Measurements from ENCODE around the gene SLC9C2. TPM values are rescaled to one million over a fixed set of nuclear protein-coding genes. Genes with fewer than 3 reads are reported as not detected.
"Not testable (repeated sequence)": the region's sequence is repeated elsewhere in the genome, so short reads cannot be mapped to it uniquely, and the experiment has no call there.

SLC9C2 gene
- total RNA-seq, 1 experiment from 2014 or later = not detected

GRCh38 chr1:173495609-173496267 is 107.1 kb downstream of the SLC9C2 start:
- H3K9me3 ChIP-seq (ENCODE audit: low read length) = peaks cover 10% of the 10 kb centered on the region
- H3K4me2 ChIP-seq (ENCODE audit: low read depth, low read length, poor library complexity, severe bottlenecking) = no peak overlapping the region
- DNase-seq = no peak
- H3K79me2 ChIP-seq (ENCODE audit: low read length) = no peaks in the 10 kb centered on the region
- H4K20me1 ChIP-seq (ENCODE audit: insufficient read depth, low read depth, low read length) = no peaks in the 10 kb centered on the region
- H3K9me2 ChIP-seq (replicated peaks; ENCODE audit: insufficient read depth, low read length) = no peaks in the 10 kb centered on the region
- no peak overlapping the region for H3K4me3 ChIP-seq (ENCODE audit: low read length)
- no peaks in the 10 kb centered on the region for H3K27me3 ChIP-seq (ENCODE audit: low read length)
- H2AFZ ChIP-seq (ENCODE audit: low read length) = no peak overlapping the region
- H3K36me3 ChIP-seq (ENCODE audit: insufficient read depth, low read length) = no peaks in the 10 kb centered on the region; the same call in 1 of the 2 replicates
- no peaks in the 10 kb centered on the region for H3K4me1 ChIP-seq (ENCODE audit: low read length)
- H3K27ac ChIP-seq (ENCODE audit: low read length) = no peak overlapping the region
- H3K9ac ChIP-seq (ENCODE audit: low read length) = no peak overlapping the region

- H3K4me2 ChIP-seq (ENCODE audit: low read depth, low read length, poor library complexity, severe bottlenecking); H3K4me1 ChIP-seq (ENCODE audit: low read length); H3K27me3 ChIP-seq (ENCODE audit: low read length); H3K4me3 ChIP-seq (ENCODE audit: low read length); H3K79me2 ChIP-seq (ENCODE audit: low read length); H2AFZ ChIP-seq (ENCODE audit: low read length); H4K20me1 ChIP-seq (ENCODE audit: insufficient read depth, low read depth, low read length); H3K36me3 ChIP-seq (ENCODE audit: insufficient read depth, low read length); H3K27ac ChIP-seq (ENCODE audit: low read length); DNase-seq; H3K9ac ChIP-seq (ENCODE audit: low read length); H3K9me2 ChIP-seq (replicated peaks; ENCODE audit: insufficient read depth, low read length): not testable (repeated sequence)
- H3K9me3 ChIP-seq (ENCODE audit: low read length) = peaks cover 10% of the 10 kb centered on the region
Observed at GRCh38 chr1:173493125-173493524, 109.7 kb downstream of the SLC9C2 start.

- no peak overlapping the region for H3K9ac ChIP-seq (ENCODE audit: low read length)
- no peaks in the 10 kb centered on the region for H3K4me1 ChIP-seq (ENCODE audit: low read length)
- H3K36me3 ChIP-seq (ENCODE audit: insufficient read depth, low read length) = peaks cover 20% of the 10 kb centered on the region
- H3K9me3 ChIP-seq (ENCODE audit: low read length) = peaks cover 6% of the 10 kb centered on the region; the same call in 1 of the 2 replicates
- H2AFZ ChIP-seq (ENCODE audit: low read length) = no peak overlapping the region
- no peaks in the 10 kb centered on the region for H3K9me2 ChIP-seq (replicated peaks; ENCODE audit: insufficient read depth, low read length)
- H3K27me3 ChIP-seq (ENCODE audit: low read length) = no peaks in the 10 kb centered on the region
- no peak for DNase-seq
- H3K4me3 ChIP-seq (ENCODE audit: low read length) = no peak overlapping the region
- no peaks in the 10 kb centered on the region for H4K20me1 ChIP-seq (ENCODE audit: insufficient read depth, low read depth, low read length)
- H3K27ac ChIP-seq (ENCODE audit: low read length) = no peak overlapping the region
- no peaks in the 10 kb centered on the region for H3K79me2 ChIP-seq (ENCODE audit: low read length)
- no peak overlapping the region for H3K4me2 ChIP-seq (ENCODE audit: low read depth, low read length, poor library complexity, severe bottlenecking)
Observed at GRCh38 chr1:173491508-173491907, 111.4 kb downstream of the SLC9C2 start.

- no peaks in the 10 kb centered on the region for H3K9me2 ChIP-seq (replicated peaks; ENCODE audit: insufficient read depth, low read length)
- H3K79me2 ChIP-seq (ENCODE audit: low read length) = no peaks in the 10 kb centered on the region
- H2AFZ ChIP-seq (ENCODE audit: low read length) = no peak overlapping the region
- no peaks in the 10 kb centered on the region for H3K27me3 ChIP-seq (ENCODE audit: low read length)
- no peak overlapping the region for H3K27ac ChIP-seq (ENCODE audit: low read length)
- no peaks in the 10 kb centered on the region for H4K20me1 ChIP-seq (ENCODE audit: insufficient read depth, low read depth, low read length)
- H3K4me1 ChIP-seq (ENCODE audit: low read length) = no peaks in the 10 kb centered on the region
- DNase-seq = no peak
- H3K4me3 ChIP-seq (ENCODE audit: low read length) = no peak overlapping the region
- H3K4me2 ChIP-seq (ENCODE audit: low read depth, low read length, poor library complexity, severe bottlenecking) = no peak overlapping the region
- H3K9me3 ChIP-seq (ENCODE audit: low read length) = no peaks in the 10 kb centered on the region
- peaks cover 36% of the 10 kb centered on the region for H3K36me3 ChIP-seq (ENCODE audit: insufficient read depth, low read length)
- H3K9ac ChIP-seq (ENCODE audit: low read length) = no peak overlapping the region
Observed at GRCh38 chr1:173489929-173490328, 112.9 kb downstream of the SLC9C2 start.

GRCh38 chr1:173489149-173489600 is 113.7 kb downstream of the SLC9C2 start:
- no peaks in the 10 kb centered on the region for H3K79me2 ChIP-seq (ENCODE audit: low read length)
- no peak overlapping the region for H3K4me2 ChIP-seq (ENCODE audit: low read depth, low read length, poor library complexity, severe bottlenecking)
- peaks cover 43% of the 10 kb centered on the region for H3K36me3 ChIP-seq (ENCODE audit: insufficient read depth, low read length)

GRCh38 chr1:173488001-173488400 is 114.9 kb downstream of the SLC9C2 start:
- Histone ChIP-seq H3K27me3 (ENCODE audit: low read length) (no peaks in the 10 kb centered on the region), H3K4me3 (ENCODE audit: low read length) (no peak overlapping the region), H3K36me3 (ENCODE audit: insufficient read depth, low read length) (peaks cover 51% of the 10 kb centered on the region), H3K4me2 (ENCODE audit: low read depth, low read length, poor library complexity, severe bottlenecking) (no peak overlapping the region), H3K9me2 (replicated peaks; ENCODE audit: insufficient read depth, low read length) (no peaks in the 10 kb centered on the region), H3K4me1 (ENCODE audit: low read length) (no peaks in the 10 kb centered on the region), H3K9ac (ENCODE audit: low read length) (no peak overlapping the region), H3K9me3 (ENCODE audit: low read length) (no peaks in the 10 kb centered on the region), H2AFZ (ENCODE audit: low read length) (no peak overlapping the region), H4K20me1 (ENCODE audit: insufficient read depth, low read depth, low read length) (no peaks in the 10 kb centered on the region), H3K79me2 (ENCODE audit: low read length) (no peaks in the 10 kb centered on the region), H3K27ac (ENCODE audit: low read length) (no peak overlapping the region)
- no peak for DNase-seq

More at GRCh38 chr1:173489149-173489600, 113.7 kb downstream of the SLC9C2 start:
- Histone ChIP-seq H2AFZ (ENCODE audit: low read length) (no peak overlapping the region), H3K27me3 (ENCODE audit: low read length) (no peaks in the 10 kb centered on the region), H3K4me3 (ENCODE audit: low read length) (no peak overlapping the region), H3K9me2 (replicated peaks; ENCODE audit: insufficient read depth, low read length) (no peaks in the 10 kb centered on the region), H3K9me3 (ENCODE audit: low read length) (no peaks in the 10 kb centered on the region), H3K27ac (ENCODE audit: low read length) (no peak overlapping the region), H4K20me1 (ENCODE audit: insufficient read depth, low read depth, low read length) (no peaks in the 10 kb centered on the region), H3K9ac (ENCODE audit: low read length) (no peak overlapping the region), H3K4me1 (ENCODE audit: low read length) (no peaks in the 10 kb centered on the region)
- DNase-seq = no peak

- Histone ChIP-seq H3K9me2 (replicated peaks; ENCODE audit: insufficient read depth, low read length) (no peaks in the 10 kb centered on the region), H3K27ac (ENCODE audit: low read length) (no peak overlapping the region), H3K9me3 (ENCODE audit: low read length) (no peaks in the 10 kb centered on the region), H3K27me3 (ENCODE audit: low read length) (no peaks in the 10 kb centered on the region), H3K4me2 (ENCODE audit: low read depth, low read length, poor library complexity, severe bottlenecking) (no peak overlapping the region), H3K4me1 (ENCODE audit: low read length) (no peaks in the 10 kb centered on the region), H2AFZ (ENCODE audit: low read length) (no peak overlapping the region), H3K9ac (ENCODE audit: low read length) (no peak overlapping the region), H3K79me2 (ENCODE audit: low read length) (peaks cover 11% of the 10 kb centered on the region), H4K20me1 (ENCODE audit: insufficient read depth, low read depth, low read length) (no peaks in the 10 kb centered on the region), H3K36me3 (ENCODE audit: insufficient read depth, low read length) (peaks cover 77% of the 10 kb centered on the region), H3K4me3 (ENCODE audit: low read length) (no peak overlapping the region)
- no peak for DNase-seq
Observed at GRCh38 chr1:173485401-173485800, 117.5 kb downstream of the SLC9C2 start.

GRCh38 chr1:173484276-173484675 is 118.6 kb downstream of the SLC9C2 start:
- H3K27me3 ChIP-seq (ENCODE audit: low read length) = no peaks in the 10 kb centered on the region
- no peak overlapping the region for H2AFZ ChIP-seq (ENCODE audit: low read length)
- H3K9me2 ChIP-seq (replicated peaks; ENCODE audit: insufficient read depth, low read length) = no peaks in the 10 kb centered on the region
- no peaks in the 10 kb centered on the region for H3K9me3 ChIP-seq (ENCODE audit: low read length)
- no peak for DNase-seq
- H4K20me1 ChIP-seq (ENCODE audit: insufficient read depth, low read depth, low read length) = no peaks in the 10 kb centered on the region
- H3K36me3 ChIP-seq (ENCODE audit: insufficient read depth, low read length) = peaks cover 88% of the 10 kb centered on the region
- H3K4me3 ChIP-seq (ENCODE audit: low read length) = no peak overlapping the region
- no peak overlapping the region for H3K9ac ChIP-seq (ENCODE audit: low read length)
- H3K79me2 ChIP-seq (ENCODE audit: low read length) = peaks cover 22% of the 10 kb centered on the region
- H3K27ac ChIP-seq (ENCODE audit: low read length) = no peak overlapping the region
- peaks cover 9% of the 10 kb centered on the region for H3K4me1 ChIP-seq (ENCODE audit: low read length)
- H3K4me2 ChIP-seq (ENCODE audit: low read depth, low read length, poor library complexity, severe bottlenecking) = no peak overlapping the region

Measured in Karpas-422 (cell line).